Fibroblast of peridontal ligament (primary cell): ENCODE data around the gene TDRD10.
A peak's percentile ranks its signal among the peaks of the same experiment; 100 is the strongest.
"Not testable (repeated sequence)": the region's sequence is repeated elsewhere in the genome, so short reads cannot be mapped to it uniquely, and the experiment has no call there.

Source experiments
- DNase-seq: peaks from one replicate; pipeline ENCODE4 v3.0.0-alpha.2; 2010; ENCODE audit errors: extremely low read depth

TDRD10 gene

DNA sequence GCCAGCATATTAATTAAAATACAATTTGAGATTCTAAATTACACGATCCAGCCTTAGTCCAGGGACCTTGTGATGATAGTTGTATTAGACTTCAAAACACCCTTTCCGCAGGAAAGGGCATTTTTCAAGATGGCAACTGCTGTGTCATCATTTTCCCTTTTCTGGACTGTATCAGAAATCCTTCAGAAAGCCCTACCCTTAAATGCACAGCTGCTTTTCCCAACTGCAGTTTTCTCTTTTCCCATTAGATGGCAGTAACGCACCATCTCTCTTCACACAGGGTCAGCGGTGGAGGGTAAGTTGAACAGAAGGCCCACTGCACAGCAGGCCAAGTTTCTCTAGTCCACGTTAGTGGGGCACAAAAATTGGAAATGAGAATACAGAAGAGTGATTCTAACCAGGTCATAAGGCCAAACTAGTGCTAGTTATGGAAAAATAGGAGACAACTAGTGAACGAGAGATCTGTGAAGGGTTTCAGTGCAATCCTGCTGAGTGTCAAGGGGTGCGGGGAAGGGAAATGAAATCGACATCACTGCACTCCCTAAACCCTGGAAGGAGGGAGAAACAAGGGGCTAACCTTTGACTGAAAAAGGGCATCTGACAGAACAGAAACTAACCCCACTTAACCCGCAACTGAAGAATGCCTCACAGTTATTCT, 22.1 kb upstream of the TDRD10 start:
- DNase-seq = peak; percentile 96

DNA sequence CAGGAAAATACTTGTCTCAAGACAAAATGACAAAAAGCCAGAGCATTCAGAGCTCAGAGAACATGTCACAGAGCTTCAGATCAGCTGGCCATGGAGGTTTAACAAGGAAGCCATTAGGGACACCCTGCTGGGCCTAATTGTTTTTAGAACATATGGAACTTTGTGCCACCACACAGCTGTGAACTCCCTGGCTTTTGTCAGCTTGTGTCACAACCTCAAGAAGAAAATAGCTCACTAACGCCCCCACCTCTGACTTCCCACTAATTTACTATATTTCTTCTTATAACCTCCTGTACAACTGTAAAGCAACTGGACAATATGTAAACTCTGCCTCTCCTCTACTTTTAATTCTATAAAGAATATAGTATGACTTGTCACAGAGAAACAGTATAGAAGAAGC, 21.0 kb upstream of the TDRD10 start:
- DNase-seq = no peak

DNA sequence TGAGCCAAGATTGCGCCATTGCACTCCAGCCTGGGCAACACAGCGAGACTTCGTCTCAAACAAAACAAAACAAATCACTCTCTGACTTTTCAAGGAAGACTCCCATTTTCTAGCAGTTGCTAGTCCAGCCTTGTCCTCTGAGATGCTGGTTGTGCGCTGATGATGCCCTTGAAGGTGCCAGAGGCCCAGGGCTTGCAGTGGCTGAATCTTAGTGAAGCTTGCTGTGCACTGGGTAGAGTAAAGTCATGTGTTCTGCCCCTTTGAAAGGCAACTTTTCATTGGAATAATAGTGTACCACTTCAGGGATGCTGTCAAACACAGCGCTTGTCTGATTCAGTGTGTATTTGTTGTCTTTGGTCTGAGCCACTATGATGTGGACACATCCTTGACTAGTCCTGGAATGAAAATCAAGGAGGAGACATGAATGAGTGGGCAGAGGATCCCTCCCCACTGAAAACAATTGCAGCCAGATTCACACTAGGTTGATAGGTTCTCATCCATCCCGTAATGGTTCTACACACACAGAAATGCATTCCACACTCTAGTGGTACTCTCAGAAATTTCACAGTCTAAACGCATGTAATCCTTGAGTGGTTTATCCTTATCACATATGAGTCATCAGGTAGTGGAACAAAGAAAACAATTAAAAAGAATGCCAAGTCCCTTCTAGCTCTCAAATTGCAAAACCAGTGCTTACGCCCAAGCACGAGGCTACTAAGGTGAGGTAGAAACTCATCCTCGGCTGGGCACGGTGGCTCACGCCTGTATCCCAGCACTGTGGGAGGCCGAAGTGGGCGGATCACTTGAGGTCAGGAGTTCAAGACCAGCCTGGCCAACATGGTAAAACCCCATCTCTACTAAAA, 17.8 kb upstream of the TDRD10 start:
- DNase-seq = peak; percentile 5

DNA sequence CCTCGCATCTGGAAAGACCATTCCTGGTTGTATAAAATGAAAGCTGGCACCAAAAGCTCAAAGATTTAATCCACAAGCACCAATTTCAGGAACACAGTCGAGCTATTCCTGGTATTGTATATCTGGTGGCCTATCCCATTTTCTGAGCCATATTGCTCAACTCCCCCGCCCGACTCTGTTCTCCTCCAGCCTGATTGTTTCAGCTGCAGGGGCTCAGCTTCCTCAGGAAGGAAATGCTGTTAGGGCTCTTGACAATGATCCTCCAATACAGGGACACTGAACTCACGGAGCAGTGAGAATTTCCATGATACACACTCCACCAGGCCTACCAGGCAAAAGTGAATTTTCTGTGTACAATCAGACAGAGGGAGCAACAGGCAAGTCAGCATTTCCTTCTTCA, 16.9 kb upstream of the TDRD10 start:
- DNase-seq = no peak

DNA sequence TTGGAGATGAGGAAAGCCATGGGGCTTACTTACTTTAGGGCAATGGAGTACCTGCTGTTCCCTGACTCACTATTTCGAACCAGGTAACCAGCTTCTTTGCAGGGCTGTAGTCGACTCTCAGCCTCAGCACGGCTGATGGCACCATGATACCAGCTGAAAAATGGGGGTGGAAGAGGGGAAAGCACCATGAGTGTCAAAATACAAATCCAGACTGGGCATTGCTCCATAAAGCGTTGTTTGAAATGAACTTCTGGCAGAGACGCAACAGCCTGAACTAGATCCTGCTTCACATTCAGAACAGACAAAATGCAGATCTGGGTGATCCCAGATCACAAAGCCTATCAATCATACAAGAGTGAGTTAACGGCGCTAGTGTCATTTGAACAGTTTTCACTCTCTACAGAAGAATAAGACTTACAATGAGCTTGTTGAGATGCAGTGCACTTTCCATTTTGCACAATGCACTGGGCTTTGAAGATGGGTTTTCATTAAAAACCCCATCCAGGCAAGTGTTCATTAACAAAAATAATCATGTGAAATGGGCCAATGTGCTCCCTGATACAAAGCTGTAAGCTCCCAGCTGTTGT, 16.0 kb upstream of the TDRD10 start:
- no peak for DNase-seq

DNA sequence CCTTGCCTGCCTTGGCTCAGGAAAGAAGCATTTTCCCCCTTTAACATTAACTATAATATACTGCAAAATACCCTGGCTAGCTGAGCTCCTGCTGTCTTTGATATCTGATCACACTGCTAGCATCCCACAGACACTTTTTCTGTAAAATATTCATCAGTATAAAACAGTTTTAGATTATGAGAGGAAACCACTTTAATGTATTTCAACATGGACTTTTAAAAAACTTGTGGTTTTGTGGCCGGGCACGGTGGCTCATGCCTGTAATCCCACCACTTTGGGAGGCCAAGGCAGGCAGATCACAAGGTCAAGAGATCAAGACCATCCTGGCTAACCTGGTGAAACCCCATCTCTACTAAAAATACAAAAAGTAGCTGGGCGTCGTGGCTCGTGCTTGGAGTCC, 15.3 kb upstream of the TDRD10 start:
- not testable (repeated sequence) for DNase-seq

DNA sequence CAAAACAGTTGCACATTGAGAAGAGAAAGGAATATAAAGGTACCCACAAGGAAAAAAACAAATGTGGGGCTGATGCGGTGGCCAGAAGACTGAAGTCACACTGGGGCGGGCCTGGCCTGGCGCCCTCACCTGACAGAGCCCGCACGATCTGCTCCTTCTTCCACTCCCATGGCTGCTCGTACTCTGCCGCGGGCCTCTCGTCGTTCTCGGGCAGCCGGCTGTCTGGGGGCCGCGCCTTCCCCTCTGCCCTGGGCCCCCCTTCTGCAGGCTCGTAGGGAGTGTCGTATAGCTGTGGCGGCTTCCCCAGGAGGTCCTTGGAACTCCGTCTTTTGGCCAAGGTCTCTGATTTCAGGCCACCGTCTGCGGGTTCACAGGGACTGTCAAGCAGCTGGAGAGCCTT, 13.1 kb upstream of the TDRD10 start:
- no peak for DNase-seq

DNA sequence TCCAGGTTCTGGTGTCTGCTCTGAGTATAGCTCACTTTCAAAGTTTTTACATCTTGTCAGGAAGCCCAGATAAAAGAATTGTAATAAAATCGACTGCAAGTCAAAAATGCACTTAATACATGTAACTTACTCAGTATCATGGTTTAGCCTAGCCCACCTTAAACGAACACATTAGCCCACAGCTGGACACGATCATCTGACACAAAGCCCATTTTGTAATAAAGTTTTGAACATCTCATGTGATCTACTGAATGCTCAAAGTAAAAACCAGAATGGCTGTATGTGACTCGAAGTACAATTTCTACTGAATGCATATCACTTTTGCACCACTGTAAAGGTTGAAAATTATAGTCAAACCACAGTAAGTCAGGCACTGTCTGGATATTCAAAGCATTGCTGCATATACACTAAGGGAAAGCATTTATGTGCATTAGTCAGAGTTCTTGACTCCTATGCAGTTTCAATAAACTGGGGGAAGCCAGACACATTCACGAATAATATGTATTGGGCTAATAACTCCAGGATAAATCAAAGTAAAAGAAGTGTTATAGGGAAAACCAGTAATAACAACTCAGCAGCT, 12.2 kb upstream of the TDRD10 start:
- DNase-seq = no peak

DNA sequence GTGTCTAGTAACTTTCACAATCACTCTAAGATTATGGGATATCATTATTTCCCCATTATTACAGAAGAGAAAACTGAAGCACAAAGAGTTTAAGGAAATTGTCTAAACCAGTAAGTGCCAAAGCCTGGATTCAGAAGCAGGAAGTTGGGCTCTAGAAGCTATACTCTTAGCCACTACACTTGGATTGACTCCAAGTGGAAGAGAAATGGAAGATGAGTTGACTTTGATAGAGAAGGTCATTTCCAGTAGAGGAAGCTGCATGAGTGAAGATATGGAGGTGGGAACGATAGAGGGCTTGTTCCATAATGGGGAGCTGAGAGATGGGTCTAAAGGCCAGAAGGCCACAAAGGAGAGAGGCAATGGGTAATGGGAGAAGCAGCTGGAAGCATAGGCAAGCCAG, 11.7 kb upstream of the TDRD10 start:
- no peak for DNase-seq

DNA sequence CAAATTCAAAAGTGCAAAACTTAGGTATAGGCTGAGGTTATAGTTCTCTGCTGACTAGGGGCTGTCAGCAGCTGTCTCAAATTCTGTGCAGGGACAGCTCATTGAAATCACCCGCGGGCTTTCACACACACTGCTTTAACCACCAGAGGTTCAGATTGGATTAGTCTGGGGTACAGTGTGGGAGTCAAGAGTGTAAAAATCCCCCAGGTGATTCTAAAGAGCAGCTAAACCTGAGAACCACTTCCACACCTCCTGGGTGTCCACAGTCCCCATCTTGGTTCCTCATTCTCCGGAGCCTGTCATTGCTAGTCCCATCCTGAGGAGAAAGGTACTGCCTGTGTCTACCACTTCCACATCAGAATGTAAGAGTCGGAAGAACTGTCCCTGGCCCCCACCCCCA, 9.9 kb upstream of the TDRD10 start:
- no peak for DNase-seq

DNA sequence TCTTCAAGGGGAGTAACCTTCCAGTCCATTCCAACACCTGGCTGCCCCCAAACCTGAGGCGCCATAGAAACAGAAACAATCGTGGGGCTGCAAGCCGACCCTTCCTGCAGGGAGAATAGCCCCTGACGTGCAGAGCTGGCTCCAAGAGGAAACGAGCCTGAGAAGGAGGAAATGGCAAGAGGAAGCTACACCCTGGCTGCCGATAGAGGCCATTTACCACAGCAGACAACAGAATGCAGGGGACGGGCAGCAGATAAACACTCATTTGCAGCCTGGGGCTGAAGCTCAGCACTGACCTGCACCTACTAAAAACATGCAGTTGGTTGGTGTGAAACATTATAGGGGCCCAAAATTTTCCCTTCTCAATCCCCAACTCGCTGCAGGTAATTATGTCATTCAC, 8.7 kb upstream of the TDRD10 start:
- DNase-seq = no peak

DNA sequence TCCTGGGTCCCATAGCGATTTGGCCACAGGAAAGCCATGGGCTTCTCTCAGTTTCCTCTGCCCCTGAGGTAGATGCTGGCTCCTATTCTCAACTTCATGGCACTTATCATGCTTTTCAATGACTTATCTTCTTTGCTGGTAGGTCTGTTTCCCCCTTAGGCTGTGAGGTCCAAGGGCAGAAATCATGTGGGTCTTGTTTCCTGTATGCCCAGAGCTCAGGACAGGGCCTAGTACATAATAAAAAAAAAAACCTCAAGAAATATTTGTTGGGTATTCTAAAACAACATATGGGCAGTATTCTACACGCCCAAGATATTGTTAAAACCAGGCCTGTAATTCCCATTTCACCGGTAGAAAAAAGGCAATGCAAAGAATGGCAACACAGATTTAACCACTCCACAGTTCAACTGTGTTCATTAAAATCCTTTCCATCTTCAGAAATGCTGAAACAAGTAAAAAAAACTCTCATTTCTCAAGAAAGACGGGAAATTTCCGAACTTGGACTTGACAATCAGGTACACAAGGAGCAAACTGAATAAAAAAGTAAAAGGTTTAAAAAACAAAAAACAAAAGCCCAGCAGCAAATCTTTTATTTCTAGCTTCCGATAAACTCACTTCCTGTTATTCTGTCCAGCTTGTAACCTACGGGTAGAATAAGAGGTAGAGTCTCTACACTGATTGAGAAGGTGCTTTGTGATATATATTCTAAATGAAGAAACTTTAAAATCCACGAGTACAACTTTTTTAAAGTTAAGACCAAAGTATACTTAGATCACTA, 6.3 kb upstream of the TDRD10 start:
- no peak for DNase-seq

DNA sequence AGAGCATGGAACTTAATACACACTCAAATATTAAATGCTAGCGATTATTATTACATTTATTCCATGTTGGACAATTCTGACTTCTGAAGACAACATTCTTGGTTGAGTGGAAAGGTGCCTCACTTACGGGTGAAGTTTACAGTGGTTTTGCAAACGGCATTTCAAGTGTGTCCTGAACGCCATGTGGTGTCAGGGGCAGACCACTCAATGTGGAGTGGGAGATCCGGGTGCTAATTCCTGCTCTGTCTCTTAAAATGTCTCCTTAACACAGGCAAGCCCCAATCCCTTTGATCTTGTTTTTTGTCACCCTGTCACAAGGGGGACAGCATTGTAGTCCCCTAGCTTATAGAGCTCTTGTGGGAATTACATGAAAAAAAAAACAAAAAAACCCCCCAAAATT, 5.6 kb upstream of the TDRD10 start:
- DNase-seq = no peak

DNA sequence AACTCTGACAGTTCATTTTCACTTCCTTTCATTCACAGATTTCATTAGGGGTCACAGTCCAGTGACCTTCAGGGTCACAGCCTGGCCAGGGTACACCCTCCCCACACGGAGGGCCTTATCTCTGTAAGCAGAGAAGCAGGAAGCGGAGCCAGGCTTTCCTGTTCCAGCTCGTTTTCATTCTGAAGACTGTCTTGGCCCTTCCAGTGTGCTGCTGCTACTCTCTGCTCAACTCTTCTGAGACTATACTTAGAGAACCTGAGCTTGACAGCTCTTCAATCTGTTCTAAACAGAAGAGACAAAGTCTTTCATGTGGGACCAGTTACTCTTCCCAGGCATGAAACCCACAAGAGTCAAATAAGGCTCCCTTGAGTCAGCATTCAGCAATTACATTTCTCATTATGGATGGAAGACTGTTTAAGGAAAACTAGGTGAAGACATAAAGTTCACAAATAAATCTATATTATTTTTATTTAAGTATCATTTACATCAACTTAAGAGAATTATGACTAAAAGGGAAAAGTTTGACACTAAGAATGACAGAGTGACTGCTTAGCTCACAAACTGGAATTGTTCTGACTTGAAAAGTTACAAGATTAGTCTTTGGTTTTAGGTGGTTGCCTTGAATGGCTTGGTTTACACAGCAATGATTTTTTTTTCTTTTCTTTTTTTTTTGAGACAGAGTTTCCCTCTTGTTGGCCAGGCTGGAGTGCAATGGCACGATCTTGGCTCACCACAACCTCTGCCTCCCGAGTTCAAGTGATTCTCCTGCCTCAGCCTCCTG, 4.8 kb upstream of the TDRD10 start:
- DNase-seq = no peak

DNA sequence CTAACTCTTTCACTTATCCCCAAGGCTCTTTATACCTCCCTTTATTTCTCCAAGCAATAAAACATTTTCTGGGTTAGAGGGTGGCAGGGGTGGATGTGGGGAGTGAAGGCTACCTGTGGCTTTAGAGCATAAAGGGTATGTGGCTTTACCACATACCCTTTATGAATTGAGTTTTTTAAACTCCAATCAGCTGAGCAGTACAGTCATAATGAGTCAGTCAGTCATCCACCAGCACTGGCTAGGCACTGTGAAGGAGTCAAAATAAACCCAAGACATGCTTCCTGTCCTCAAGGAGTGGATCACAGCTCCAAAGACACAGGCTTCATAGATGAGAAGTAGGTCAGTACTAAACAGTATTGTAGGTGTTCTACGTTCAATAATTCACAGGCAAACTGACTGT, 2.6 kb upstream of the TDRD10 start:
- DNase-seq = no peak

DNA sequence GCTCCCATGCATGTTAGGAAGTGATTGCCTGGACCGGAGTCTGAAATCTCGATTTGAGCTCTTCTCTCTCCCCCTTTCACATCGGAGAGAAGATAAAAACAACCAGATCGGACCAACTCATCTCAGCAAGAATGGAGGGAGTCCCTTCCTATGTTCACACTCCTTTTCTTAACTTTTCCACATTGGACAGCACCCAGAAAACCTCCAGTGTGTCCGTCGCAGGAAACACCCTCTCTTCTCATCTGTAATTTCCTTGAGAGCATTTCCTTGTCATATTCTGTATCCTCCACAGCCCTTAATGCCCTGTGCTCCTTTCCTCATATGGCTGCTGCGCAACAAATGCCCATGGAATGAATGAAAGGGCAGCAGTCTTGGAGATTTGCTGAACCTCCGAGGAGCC, 1.5 kb upstream of the TDRD10 start:
- no peak for DNase-seq

DNA sequence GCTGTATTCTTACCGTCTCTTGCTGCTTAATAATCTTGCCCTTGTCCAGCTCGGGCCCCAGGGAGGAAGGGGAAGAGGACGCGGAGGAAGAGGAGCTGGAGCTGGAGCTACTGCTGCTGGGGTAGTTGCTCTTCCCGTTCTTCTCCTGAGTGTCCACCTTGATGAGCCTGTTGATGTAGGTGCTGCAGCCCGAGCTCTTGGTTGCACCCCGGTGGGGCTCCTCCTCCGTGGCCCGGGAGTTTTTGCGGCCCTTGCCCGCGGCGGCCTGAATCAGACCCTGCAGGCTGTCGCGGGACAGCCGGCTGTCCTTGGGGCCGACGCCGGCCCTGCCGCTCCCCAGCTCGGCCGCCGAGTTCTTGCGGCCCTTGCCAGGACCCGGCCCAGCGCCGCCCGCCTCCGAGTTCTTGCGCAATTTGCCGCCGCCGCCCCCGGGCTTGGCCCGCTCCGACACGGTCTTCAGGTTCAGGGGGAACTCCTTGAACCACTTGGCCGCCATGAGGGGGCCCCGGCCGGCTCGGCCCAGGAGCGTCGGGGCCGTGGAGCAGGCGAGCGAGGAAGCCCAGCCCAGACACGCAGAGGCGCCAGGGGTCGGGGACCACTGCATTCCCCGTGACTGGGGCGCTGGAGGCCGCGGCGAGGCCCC, 475 bp upstream of the TDRD10 start:
- no peak for DNase-seq

DNA sequence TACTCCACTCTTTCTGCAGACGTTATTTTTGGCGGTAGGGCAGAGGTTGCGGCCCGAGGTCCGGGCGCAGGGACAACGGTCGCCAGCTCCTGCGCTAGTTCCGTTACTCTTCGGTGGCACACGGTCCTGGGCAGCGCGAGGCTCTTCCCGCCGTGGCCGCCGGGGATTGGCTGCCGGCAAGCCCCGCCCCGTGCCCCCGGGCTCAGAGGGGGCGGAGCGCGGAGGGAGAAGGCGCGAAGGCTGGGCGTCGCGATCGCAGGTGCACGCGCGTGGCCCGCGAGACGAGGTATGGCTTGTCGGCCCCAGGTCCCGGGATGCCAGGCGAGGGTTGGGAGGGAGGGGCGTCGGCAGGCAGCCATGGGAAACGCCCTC, 711 bp downstream of the TDRD10 start:
- no peak for DNase-seq

DNA sequence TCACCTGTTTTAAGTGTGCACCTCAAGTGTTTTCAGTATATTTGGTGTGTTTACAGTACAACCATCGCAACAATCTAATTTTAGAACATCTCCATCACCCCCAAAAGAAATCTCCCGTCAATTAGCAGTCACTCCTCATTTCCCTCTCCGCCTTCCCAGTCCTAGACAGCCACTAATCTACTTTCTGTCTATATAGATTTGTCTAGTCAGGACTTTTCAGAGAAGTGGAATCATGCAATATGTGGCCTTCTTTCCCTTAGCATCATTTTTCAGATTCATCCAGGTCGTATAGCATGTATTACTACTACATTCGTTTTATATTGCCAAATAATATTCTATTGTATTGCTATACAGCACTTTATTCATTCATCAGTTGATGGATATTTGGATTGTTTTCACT, 1.9 kb downstream of the TDRD10 start:
- no peak for DNase-seq

DNA sequence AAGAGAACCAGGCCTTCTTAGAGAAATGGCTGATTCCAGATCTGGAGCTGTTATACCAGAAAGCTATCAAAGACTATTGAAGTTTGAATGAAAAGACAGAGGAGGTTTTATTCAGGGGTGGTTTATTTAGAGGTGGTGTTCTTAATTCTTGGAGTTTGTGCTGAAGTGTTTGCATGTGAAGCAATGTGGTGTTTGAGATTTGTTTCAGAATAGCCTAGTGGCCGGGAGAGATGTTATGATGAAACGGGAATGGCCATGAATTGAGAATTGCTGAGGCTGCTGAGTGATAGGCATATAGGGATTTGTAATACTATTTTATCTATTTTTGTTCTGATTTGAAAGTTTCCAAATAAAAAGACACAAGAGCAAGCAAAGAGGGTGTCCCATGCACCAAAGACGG, 10.7 kb downstream of the TDRD10 start:
- no peak for DNase-seq

DNA sequence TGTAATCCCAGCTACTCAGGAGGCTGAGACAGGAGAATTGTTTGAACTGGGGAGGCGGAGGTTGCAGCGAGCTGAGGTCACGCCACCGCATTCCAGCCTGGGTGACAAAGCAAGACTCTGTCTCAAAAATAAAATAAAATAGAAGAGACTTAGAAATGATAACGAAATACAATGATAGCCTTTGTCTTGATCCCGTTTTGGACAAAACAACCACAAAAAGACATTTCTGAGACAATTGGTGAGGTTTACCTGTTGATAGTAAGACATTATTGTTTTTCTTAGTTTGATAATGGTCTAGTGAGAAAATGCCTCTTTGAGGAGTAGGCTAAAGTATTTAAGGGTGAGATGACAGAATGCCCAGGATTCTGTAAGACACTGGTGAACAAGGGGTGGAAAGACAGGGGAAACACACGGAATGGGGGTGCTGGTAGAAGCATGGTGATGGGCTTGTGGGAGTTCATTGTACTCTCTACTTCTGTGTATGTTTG, 12.1 kb downstream of the TDRD10 start:
- DNase-seq = no peak
